ENCODE results near the gene CRACR2B.

The CRACR2B gene

GRCh38 chr11:848380-848931, 20.7 kb downstream of the CRACR2B start:
- no peak overlapping the region for H3K4me3 ChIP-seq (ENCODE audit: low read depth, low read length)
- TF ChIP-seq CTCF (IDR thresholded peaks at IDR 0.05; ENCODE audit: low read depth, low read length, missing control alignments) = peak; percentile 96
- DNase-seq (ENCODE audit: low read depth) = no peak

GRCh38 chr11:849104-849824, 21.5 kb downstream of the CRACR2B start:
- peak overlapping the region; percentile 21 for H3K4me3 ChIP-seq (ENCODE audit: low read depth, low read length)
- no peak for TF ChIP-seq CTCF (IDR thresholded peaks at IDR 0.05; ENCODE audit: low read depth, low read length, missing control alignments)
- DNase-seq (ENCODE audit: low read depth) = no peak

GRCh38 chr11:849951-850774, 22.4 kb downstream of the CRACR2B start:
- H3K4me3 ChIP-seq (ENCODE audit: low read depth, low read length) = no peak overlapping the region
- TF ChIP-seq CTCF (IDR thresholded peaks at IDR 0.05; ENCODE audit: low read depth, low read length, missing control alignments) = no peak
- no peak for DNase-seq (ENCODE audit: low read depth)

GRCh38 chr11:850775-851763, 23.4 kb downstream of the CRACR2B start:
- no peak overlapping the region for H3K4me3 ChIP-seq (ENCODE audit: low read depth, low read length)
- peak; percentile 34 for TF ChIP-seq CTCF (IDR thresholded peaks at IDR 0.05; ENCODE audit: low read depth, low read length, missing control alignments)
- DNase-seq (ENCODE audit: low read depth) = no peak

GRCh38 chr11:852762-853161, 25.0 kb downstream of the CRACR2B start:
- H3K4me3 ChIP-seq (ENCODE audit: low read depth, low read length) = no peak overlapping the region
- DNase-seq (ENCODE audit: low read depth) = no peak
- no peak for TF ChIP-seq CTCF (IDR thresholded peaks at IDR 0.05; ENCODE audit: low read depth, low read length, missing control alignments)

GRCh38 chr11:853682-854448, 26.1 kb downstream of the CRACR2B start:
- no peak for TF ChIP-seq CTCF (IDR thresholded peaks at IDR 0.05; ENCODE audit: low read depth, low read length, missing control alignments)
- no peak for DNase-seq (ENCODE audit: low read depth)
- no peak overlapping the region for H3K4me3 ChIP-seq (ENCODE audit: low read depth, low read length)

Measured in GM12864 (cell line).